ENCODE measurements around the gene ADCK1.

GRCh38 chr14:77976591-77976990 lies 176.7 kb downstream of the ADCK1 start:
- no peak for TF ChIP-seq CTCF (IDR thresholded peaks at IDR 0.05)
- no peak for TF ChIP-seq POLR2A (IDR thresholded peaks at IDR 0.05)
- no peak for TF ChIP-seq POLR2AphosphoS5 (IDR thresholded peaks at IDR 0.05)
- no peak for TF ChIP-seq EP300 (IDR thresholded peaks at IDR 0.05)

Data from upper lobe of left lung (tissue), 4 donors.